Osteoblast (primary cell): ENCODE data around the gene NOG. TPM values are rescaled to one million over a fixed set of nuclear protein-coding genes. Genes with fewer than 3 reads are reported as not detected.

Source experiments
- DNase-seq: peaks from one replicate; pipeline ENCODE4 v3.0.0; 2011; ENCODE audit warnings: low spot score, mixed read lengths; ENCODE audit not compliant: insufficient read length; ENCODE audit errors: missing footprints
- H2AFZ ChIP-seq: 2 replicates; pipeline ENCODE4 v1.6.0; 2011; ENCODE audit warnings: mild to moderate bottlenecking, low read length
- H3K27ac ChIP-seq: 2 replicates; pipeline ENCODE4 v1.5.1; 2011; ENCODE audit warnings: mild to moderate bottlenecking, low read depth, low read length, moderate library complexity
- H3K27me3 ChIP-seq: 2 replicates; pipeline ENCODE4 v1.6.0; 2012; ENCODE audit warnings: mild to moderate bottlenecking, control low read depth, inconsistent platforms, low read length, moderate library complexity; ENCODE audit not compliant: insufficient read depth
- H3K36me3 ChIP-seq: 2 replicates; pipeline ENCODE4 v1.5.1; 2011; ENCODE audit warnings: mild to moderate bottlenecking, low read length, control low read depth, moderate library complexity; ENCODE audit not compliant: insufficient read depth
- H3K4me1 ChIP-seq: 2 replicates; pipeline ENCODE4 v1.5.1; 2011; ENCODE audit warnings: mild to moderate bottlenecking, low read length, control low read depth, moderate library complexity; ENCODE audit not compliant: insufficient read depth
- H3K4me2 ChIP-seq: 2 replicates; pipeline ENCODE4 v1.6.0; 2011; ENCODE audit warnings: mild to moderate bottlenecking, low read length; ENCODE audit not compliant: insufficient read depth
- H3K4me3 ChIP-seq: fragments of 200-600 bp; sonication (generic); 3 replicates; pipeline ENCODE4 v1.5.1; 2012; ENCODE audit warnings: mild to moderate bottlenecking, low read length, inconsistent platforms; ENCODE audit not compliant: insufficient read depth
- H3K79me2 ChIP-seq: 2 replicates; pipeline ENCODE4 v1.6.0; 2012; ENCODE audit warnings: mild to moderate bottlenecking, low read length, control low read depth, inconsistent platforms; ENCODE audit not compliant: insufficient read depth
- H3K9me3 ChIP-seq: 2 replicates; pipeline ENCODE4 v1.5.1; 2011; ENCODE audit warnings: low read depth, low read length, control low read depth
- H4K20me1 ChIP-seq: 2 replicates; pipeline ENCODE4 v1.6.0; 2012; ENCODE audit warnings: mild to moderate bottlenecking, low read length, control low read depth; ENCODE audit not compliant: insufficient read depth
- CTCF ChIP-seq: IDR thresholded peaks from 2 replicates; pipeline ENCODE4 v1.5.1; 2011; ENCODE audit warnings: mild to moderate bottlenecking, low read depth, low read length, moderate library complexity; ENCODE audit errors: extremely low read depth
- total RNA-seq: library from RNA; depleted of rRNA; stranded (reverse); fragments of >200 nt; gene quantifications from 2 replicates; pipeline ENCODE4 v1.2.3, GENCODE V29; 2012

The NOG gene
- total RNA-seq, result 0.72 and 1.2 TPM in 2 replicates

- Histone ChIP-seq H3K9me3 (no peaks in the 10 kb centered on the region), H3K4me3 (peak within 1 kb of the TSS; percentile 73), H4K20me1 (no peaks in the 10 kb centered on the region), H2AFZ (peak within 1 kb of the TSS; percentile 81), H3K79me2 (no peaks in the 10 kb centered on the region), H3K36me3 (no peaks in the 10 kb centered on the region), H3K4me1 (peaks cover 16% of the 10 kb centered on the region), H3K27ac (no peak within 1 kb of the TSS), H3K4me2 (peak within 1 kb of the TSS; percentile 89), H3K27me3 (peaks cover 41% of the 10 kb centered on the region)
- TF ChIP-seq CTCF, result no peak
- DNase-seq, result peak; percentile 97
These were observed at the start of gene NOG for GRCh38 chr17:56593646-56594319. TSS of gene NOG (plus strand) at chr17:56593699. CDS start at chr17:56594224, 525 bp downstream.

GRCh38 chr17:56545106-56545505, 48.4 kb upstream of the NOG start:
- no peak overlapping the region for H3K4me2 ChIP-seq
- H3K27ac ChIP-seq, result no peak overlapping the region
- no peak overlapping the region for H3K4me3 ChIP-seq
- no peaks in the 10 kb centered on the region for H3K27me3 ChIP-seq
- H3K36me3 ChIP-seq, result no peaks in the 10 kb centered on the region
- DNase-seq, result no peak
- no peaks in the 10 kb centered on the region for H3K4me1 ChIP-seq
- H4K20me1 ChIP-seq, result no peaks in the 10 kb centered on the region
- H2AFZ ChIP-seq, result no peak overlapping the region
- H3K9me3 ChIP-seq, result no peaks in the 10 kb centered on the region
- no peak for TF ChIP-seq CTCF
- no peaks in the 10 kb centered on the region for H3K79me2 ChIP-seq

GRCh38 chr17:56545930-56546329, 47.6 kb upstream of the NOG start:
- H3K4me2 ChIP-seq, result no peak overlapping the region
- no peaks in the 10 kb centered on the region for H4K20me1 ChIP-seq
- H3K36me3 ChIP-seq, result no peaks in the 10 kb centered on the region
- no peak overlapping the region for H2AFZ ChIP-seq
- H3K27ac ChIP-seq, result no peak overlapping the region
- TF ChIP-seq CTCF, result no peak
- H3K27me3 ChIP-seq, result no peaks in the 10 kb centered on the region
- no peak for DNase-seq
- H3K9me3 ChIP-seq, result no peaks in the 10 kb centered on the region
- H3K4me1 ChIP-seq, result no peaks in the 10 kb centered on the region
- no peak overlapping the region for H3K4me3 ChIP-seq
- H3K79me2 ChIP-seq, result no peaks in the 10 kb centered on the region

- no peak overlapping the region for H3K4me3 ChIP-seq
- no peaks in the 10 kb centered on the region for H4K20me1 ChIP-seq
- H3K4me2 ChIP-seq, result no peak overlapping the region
- no peak for DNase-seq
- H3K27ac ChIP-seq, result no peak overlapping the region
- no peaks in the 10 kb centered on the region for H3K9me3 ChIP-seq
- TF ChIP-seq CTCF, result no peak
- H3K4me1 ChIP-seq, result no peaks in the 10 kb centered on the region
- no peaks in the 10 kb centered on the region for H3K27me3 ChIP-seq
- no peaks in the 10 kb centered on the region for H3K79me2 ChIP-seq
- H2AFZ ChIP-seq, result no peak overlapping the region
- no peaks in the 10 kb centered on the region for H3K36me3 ChIP-seq
These were observed 44.8 kb upstream of the NOG start for GRCh38 chr17:56548661-56549060.
